OCI-LY3 (cell line): ENCODE measurements around the gene TRIM61.
A peak's percentile ranks its signal among the peaks of the same experiment; 100 is the strongest.
"Not testable (repeated sequence)": the region's sequence is repeated elsewhere in the genome, so short reads cannot be mapped to it uniquely, and the experiment has no call there.

ENCODE experiments used
- H2AFZ ChIP-seq: fragments of 200-600, 300-600 bp; shearing (Covaris generic); 2 replicates; pipeline ENCODE4 v1.6.0; 2014; ENCODE audit warnings: antibody characterized with exemption, low read depth, low read length
- H3K27ac ChIP-seq: fragments of 200-600, 300-600 bp; sonication (generic); 2 replicates; pipeline ENCODE4 v1.5.1; 2014; ENCODE audit warnings: mild to moderate bottlenecking, low read length, moderate library complexity, mixed read lengths
- H3K27me3 ChIP-seq: fragments of 200-600, 300-600 bp; sonication (generic); 2 replicates; pipeline ENCODE4 v1.6.1; 2014; ENCODE audit warnings: low read depth, low read length, mixed read lengths
- H3K36me3 ChIP-seq: fragments of 200-600, 300-600 bp; sonication (generic); replicated peaks from 2 replicates; pipeline ENCODE3; 2014; ENCODE audit warnings: low read depth, low read length, mixed read lengths
- H3K4me1 ChIP-seq: fragments of 300-600, 200-600 bp; sonication (generic); 2 replicates; pipeline ENCODE4 v1.6.1; 2014; ENCODE audit warnings: low read length, mixed read lengths
- H3K4me2 ChIP-seq: fragments of 200-600, 300-600 bp; sonication (generic); 2 replicates; pipeline ENCODE4 v1.6.1; 2014; ENCODE audit warnings: low read length, mixed read lengths
- H3K4me3 ChIP-seq: fragments of 300-600, 200-600 bp; sonication (generic); 2 replicates; pipeline ENCODE4 v1.5.1; 2014; ENCODE audit warnings: antibody characterized with exemption, mild to moderate bottlenecking, low read length, moderate library complexity
- H3K79me2 ChIP-seq: fragments of 300-600, 200-600 bp; shearing (Covaris generic); 2 replicates; pipeline ENCODE4 v1.6.1; 2014; ENCODE audit warnings: mild to moderate bottlenecking, low read length, mixed read lengths
- H3K9ac ChIP-seq: fragments of 300-600, 200-600 bp; shearing (Covaris generic); 2 replicates; pipeline ENCODE4 v1.6.0; 2014; ENCODE audit warnings: mild to moderate bottlenecking, low read length, moderate library complexity
- H3K9me3 ChIP-seq: fragments of 200-600, 300-600 bp; shearing (Covaris generic); 2 replicates; pipeline ENCODE4 v1.6.1; 2014; ENCODE audit warnings: low read length, mixed read lengths; ENCODE audit not compliant: insufficient read depth
- H4K20me1 ChIP-seq: fragments of 200-600, 300-600 bp; sonication (generic); 2 replicates; pipeline ENCODE4 v1.6.1; 2016; ENCODE audit warnings: low read length, mixed read lengths; ENCODE audit not compliant: insufficient read depth
- CTCF ChIP-seq: fragments of 200-600, 300-600 bp; sonication (generic); IDR thresholded peaks from 2 replicates; pipeline ENCODE4 v1.5.1; 2014; ENCODE audit warnings: antibody characterized with exemption, low read length, low read depth
- EZH2phosphoT487 ChIP-seq: fragments of 200-600 bp; shearing (Covaris generic); IDR thresholded peaks from 2 replicates; pipeline ENCODE4 v1.6.1; 2018; ENCODE audit warnings: antibody characterized with exemption, mixed run types, low read depth

Gene TRIM61

GRCh38 chr4:164959896-164960295 lies 17.6 kb downstream of the TRIM61 start:
- H4K20me1 ChIP-seq, result no peaks in the 10 kb centered on the region
- H3K4me3 ChIP-seq, result no peak overlapping the region
- TF ChIP-seq CTCF, result no peak
- no peak for TF ChIP-seq EZH2phosphoT487
- no peak overlapping the region for H2AFZ ChIP-seq
- peaks cover 16% of the 10 kb centered on the region for H3K4me1 ChIP-seq
- no peak overlapping the region for H3K9ac ChIP-seq
- H3K27ac ChIP-seq, result no peak overlapping the region
- H3K9me3 ChIP-seq, result no peaks in the 10 kb centered on the region
- H3K27me3 ChIP-seq, result no peaks in the 10 kb centered on the region
- H3K36me3 ChIP-seq, result peaks cover 5% of the 10 kb centered on the region
- no peak overlapping the region for H3K4me2 ChIP-seq
- H3K79me2 ChIP-seq, result peaks cover 6% of the 10 kb centered on the region

GRCh38 chr4:164959421-164959820 lies 18.0 kb downstream of the TRIM61 start:
- not testable (repeated sequence) for H3K4me2 ChIP-seq, H3K27ac ChIP-seq, H4K20me1 ChIP-seq, H3K79me2 ChIP-seq, H2AFZ ChIP-seq, H3K9me3 ChIP-seq, H3K4me3 ChIP-seq, H3K27me3 ChIP-seq, H3K36me3 ChIP-seq, H3K9ac ChIP-seq
- peaks cover 16% of the 10 kb centered on the region for H3K4me1 ChIP-seq

- H3K4me2 ChIP-seq, result peak overlapping the region; percentile 87
- H2AFZ ChIP-seq, result peak overlapping the region; percentile 91
- no peaks in the 10 kb centered on the region for H3K27me3 ChIP-seq
- H3K9ac ChIP-seq, result peak overlapping the region; percentile 75
- H4K20me1 ChIP-seq, result no peaks in the 10 kb centered on the region
- peaks cover 3% of the 10 kb centered on the region for H3K36me3 ChIP-seq
- peaks cover 16% of the 10 kb centered on the region for H3K4me1 ChIP-seq
- H3K27ac ChIP-seq, result peak overlapping the region; percentile 27
- no peak for TF ChIP-seq CTCF
- no peak for TF ChIP-seq EZH2phosphoT487
- H3K79me2 ChIP-seq, result peaks cover 6% of the 10 kb centered on the region
- H3K9me3 ChIP-seq, result no peaks in the 10 kb centered on the region
- H3K4me3 ChIP-seq, result peak overlapping the region; percentile 84
Measured at GRCh38 chr4:164956766-164957643, 20.5 kb downstream of the TRIM61 start.

GRCh38 chr4:164955107-164955805 lies 22.2 kb downstream of the TRIM61 start:
- TF ChIP-seq EZH2phosphoT487, result no peak
- TF ChIP-seq CTCF, result no peak
- Histone ChIP-seq H3K9me3 (no peaks in the 10 kb centered on the region), H3K4me2 (no peak overlapping the region), H4K20me1 (no peaks in the 10 kb centered on the region), H3K27ac (no peak overlapping the region), H3K4me1 (peaks cover 16% of the 10 kb centered on the region), H3K4me3 (no peak overlapping the region), H2AFZ (no peak overlapping the region), H3K36me3 (peaks cover 3% of the 10 kb centered on the region), H3K9ac (no peak overlapping the region), H3K27me3 (no peaks in the 10 kb centered on the region), H3K79me2 (peaks cover 6% of the 10 kb centered on the region)
